ENCODE measurements around the gene LYSET.

LYSET gene

DNA sequence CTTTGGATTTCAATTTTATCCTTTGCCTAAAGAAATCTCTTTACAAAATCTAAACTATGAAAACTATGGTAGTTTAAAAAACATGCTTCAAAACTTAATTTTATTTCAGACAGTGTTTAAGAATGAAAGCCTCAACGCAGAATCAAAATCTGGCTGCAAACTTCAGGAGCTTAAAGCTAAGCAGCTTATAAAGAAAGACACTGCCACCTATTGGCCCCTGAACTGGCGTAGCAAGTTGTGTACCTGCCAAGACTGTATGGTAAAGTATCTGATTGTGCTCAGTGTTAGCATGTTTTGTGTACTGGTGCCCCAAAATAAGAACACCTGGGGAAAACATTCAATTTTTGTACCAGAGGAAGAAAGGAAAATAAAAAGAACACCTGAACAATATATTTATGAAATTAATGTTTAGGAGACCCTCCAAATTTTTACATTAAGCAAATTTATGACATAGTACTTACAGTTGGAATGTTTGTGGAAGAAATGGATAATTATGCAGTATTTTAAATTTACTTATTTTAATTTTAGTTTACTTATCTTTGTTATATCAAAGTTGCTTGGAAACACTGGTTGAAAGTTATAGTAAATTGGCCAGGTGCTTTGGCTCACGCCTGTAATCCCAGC is 34.1 kb downstream of the LYSET start:
- no peak overlapping the region for H3K4me3 ChIP-seq (ENCODE audit: low read depth, low read length)
- TF ChIP-seq CTCF (IDR thresholded peaks at IDR 0.05; ENCODE audit: low read depth, low read length, missing control alignments): peak; percentile 69
- peak; percentile 59 for DNase-seq (ENCODE audit: low read depth)

GRCh38 chr14:93220509-93220908 is 35.4 kb downstream of the LYSET start:
- no peak overlapping the region for H3K4me3 ChIP-seq (ENCODE audit: low read depth, low read length)
- no peak for TF ChIP-seq CTCF (IDR thresholded peaks at IDR 0.05; ENCODE audit: low read depth, low read length, missing control alignments)
- no peak for DNase-seq (ENCODE audit: low read depth)

GRCh38 chr14:93223565-93223964 is 38.4 kb downstream of the LYSET start:
- no peak for DNase-seq (ENCODE audit: low read depth)
- TF ChIP-seq CTCF (IDR thresholded peaks at IDR 0.05; ENCODE audit: low read depth, low read length, missing control alignments): no peak
- no peak overlapping the region for H3K4me3 ChIP-seq (ENCODE audit: low read depth, low read length)

DNA sequence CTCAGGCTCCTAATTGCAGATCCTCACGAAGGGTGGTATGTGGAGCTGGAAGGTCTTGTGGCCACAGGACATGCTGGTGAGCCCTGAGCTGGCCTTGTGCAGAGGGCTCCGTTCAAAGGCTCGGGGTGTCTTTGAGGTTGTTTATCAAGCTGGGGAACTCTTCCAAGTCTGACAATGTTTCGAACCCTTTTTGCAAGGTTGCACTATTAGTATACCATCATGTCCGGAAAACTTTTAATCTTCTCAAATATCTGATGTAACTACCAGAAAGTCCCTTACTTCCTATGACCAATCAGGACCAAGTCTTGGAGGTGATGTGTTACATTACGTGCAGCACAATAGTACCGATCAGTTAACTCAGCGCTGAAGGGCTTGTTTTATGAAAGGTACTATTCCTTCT is 43.4 kb downstream of the LYSET start:
- no peak for DNase-seq (ENCODE audit: low read depth)
- H3K4me3 ChIP-seq (ENCODE audit: low read depth, low read length): no peak overlapping the region
- no peak for TF ChIP-seq CTCF (IDR thresholded peaks at IDR 0.05; ENCODE audit: low read depth, low read length, missing control alignments)

DNA sequence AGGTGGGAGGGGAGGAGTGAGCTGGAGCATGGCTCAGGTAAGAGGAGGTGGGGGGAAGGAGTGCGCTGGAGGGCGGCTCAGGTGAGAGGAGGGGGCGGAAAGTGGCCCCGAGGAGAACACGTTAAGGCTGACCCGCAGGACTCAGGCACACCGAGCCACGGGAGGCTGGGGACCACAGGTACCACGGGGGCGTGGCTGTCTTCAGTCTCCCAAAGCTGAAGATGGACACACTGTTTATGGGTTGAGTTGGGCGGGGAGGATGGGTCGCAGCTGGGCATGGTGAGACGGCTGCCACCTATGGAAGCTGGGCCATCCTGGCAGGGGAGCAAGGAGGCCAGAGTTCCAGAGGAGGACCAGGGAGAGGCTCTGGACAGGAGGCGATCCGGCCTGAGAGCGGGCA is 45.4 kb downstream of the LYSET start:
- no peak for TF ChIP-seq CTCF (IDR thresholded peaks at IDR 0.05; ENCODE audit: low read depth, low read length, missing control alignments)
- DNase-seq (ENCODE audit: low read depth): no peak
- H3K4me3 ChIP-seq (ENCODE audit: low read depth, low read length): no peak overlapping the region

DNA sequence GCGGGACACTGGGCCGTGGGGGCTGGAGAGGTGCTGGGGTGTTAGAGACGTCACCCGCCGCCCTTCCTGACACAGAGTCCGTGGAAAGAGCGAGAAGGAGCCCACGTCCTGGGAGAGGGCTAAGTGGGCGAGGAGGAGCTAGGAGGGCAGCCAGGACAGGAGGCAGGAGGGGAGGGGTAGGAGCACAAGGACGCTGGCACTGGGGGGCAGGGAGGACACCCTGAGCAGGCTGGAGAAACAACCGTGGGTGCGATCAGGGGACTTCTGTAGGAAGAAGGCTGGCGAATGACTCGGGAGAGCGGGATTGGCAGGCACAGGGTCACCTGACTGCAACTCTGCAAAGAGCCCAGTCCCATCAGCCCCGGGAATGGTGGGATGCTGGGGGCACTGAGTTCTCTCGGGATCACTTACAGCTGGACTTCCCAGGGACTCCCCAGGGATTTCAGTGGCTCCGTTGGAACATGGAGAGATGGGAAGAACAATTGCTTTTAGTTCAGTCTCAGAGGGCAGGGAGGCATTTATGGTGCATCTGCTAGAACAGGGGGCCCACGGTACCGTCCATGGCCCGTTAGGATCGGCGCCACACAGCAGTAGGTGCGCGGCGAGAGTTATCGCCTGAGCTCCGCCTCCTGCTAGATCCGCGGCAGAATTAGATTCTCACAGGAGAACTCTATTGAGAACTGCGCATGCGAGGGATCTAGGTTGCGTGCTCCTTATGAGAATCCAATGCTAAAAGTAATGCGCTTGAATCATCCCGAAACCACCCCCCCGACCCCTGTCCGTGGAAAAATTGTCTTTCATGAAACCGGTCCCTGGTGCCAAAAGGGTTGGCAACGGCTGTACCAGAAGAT is 46.2 kb downstream of the LYSET start:
- no peak for DNase-seq (ENCODE audit: low read depth)
- H3K4me3 ChIP-seq (ENCODE audit: low read depth, low read length): no peak overlapping the region
- no peak for TF ChIP-seq CTCF (IDR thresholded peaks at IDR 0.05; ENCODE audit: low read depth, low read length, missing control alignments)

Measured in GM12864 (cell line).